Gastroesophageal sphincter (tissue), 3 donors: ENCODE results near the gene SUN5.

ENCODE experiments used
- POLR2A ChIP-seq, 2 donors: fragments of 450-650 bp; IDR thresholded peaks; one replicate each; pipeline ENCODE4 v1.6.1; 2017; ENCODE audit warnings: antibody characterized with exemption in 2 of 2, mild to moderate bottlenecking in 2 of 2, moderate library complexity in 1 of 2
- POLR2AphosphoS5 ChIP-seq: sonication (generic); formaldehyde crosslinking; IDR thresholded peaks from one replicate; pipeline ENCODE4 v1.6.1; 2017; ENCODE audit warnings: antibody characterized with exemption
- TF ChIP-seq, protein P1 (sequence below), 4 experiments: fragments of 200-600 bp in 2 of 4; fragments of 450-650 bp in 2 of 4; sonication (generic) in 1 of 4; IDR thresholded peaks; one replicate each; pipeline ENCODE4 v1.5.1; 2017 to 2019; ENCODE audit warnings: antibody characterized with exemption in 4 of 4, mild to moderate bottlenecking in 2 of 4, moderate library complexity in 2 of 4

GRCh38 chr20:33031531-33031930 is 27.3 kb upstream of the SUN5 start, which contains the start of gene BPIFB6:
- TF ChIP-seq POLR2A (IDR thresholded peaks at IDR 0.05): no peak
- TF ChIP-seq, protein P1, sequence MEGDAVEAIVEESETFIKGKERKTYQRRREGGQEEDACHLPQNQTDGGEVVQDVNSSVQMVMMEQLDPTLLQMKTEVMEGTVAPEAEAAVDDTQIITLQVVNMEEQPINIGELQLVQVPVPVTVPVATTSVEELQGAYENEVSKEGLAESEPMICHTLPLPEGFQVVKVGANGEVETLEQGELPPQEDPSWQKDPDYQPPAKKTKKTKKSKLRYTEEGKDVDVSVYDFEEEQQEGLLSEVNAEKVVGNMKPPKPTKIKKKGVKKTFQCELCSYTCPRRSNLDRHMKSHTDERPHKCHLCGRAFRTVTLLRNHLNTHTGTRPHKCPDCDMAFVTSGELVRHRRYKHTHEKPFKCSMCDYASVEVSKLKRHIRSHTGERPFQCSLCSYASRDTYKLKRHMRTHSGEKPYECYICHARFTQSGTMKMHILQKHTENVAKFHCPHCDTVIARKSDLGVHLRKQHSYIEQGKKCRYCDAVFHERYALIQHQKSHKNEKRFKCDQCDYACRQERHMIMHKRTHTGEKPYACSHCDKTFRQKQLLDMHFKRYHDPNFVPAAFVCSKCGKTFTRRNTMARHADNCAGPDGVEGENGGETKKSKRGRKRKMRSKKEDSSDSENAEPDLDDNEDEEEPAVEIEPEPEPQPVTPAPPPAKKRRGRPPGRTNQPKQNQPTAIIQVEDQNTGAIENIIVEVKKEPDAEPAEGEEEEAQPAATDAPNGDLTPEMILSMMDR (IDR thresholded peaks at IDR 0.05): no peak
- TF ChIP-seq POLR2AphosphoS5: no peak
